HG02938 (cell line): ENCODE measurements around the gene TRPM3.

Experiments
- ATAC-seq: cut with Tn5 transposase; IDR thresholded peaks from one replicate; pipeline ENCODE4 v1.9.1; 2021; ENCODE audit warnings: mild to moderate bottlenecking, moderate library complexity; ENCODE audit not compliant: unreplicated experiment

TRPM3 gene

GRCh38 chr9:70498866-70499265 lies 622.6 kb downstream of the TRPM3 start:
- ATAC-seq: no peak

DNA sequence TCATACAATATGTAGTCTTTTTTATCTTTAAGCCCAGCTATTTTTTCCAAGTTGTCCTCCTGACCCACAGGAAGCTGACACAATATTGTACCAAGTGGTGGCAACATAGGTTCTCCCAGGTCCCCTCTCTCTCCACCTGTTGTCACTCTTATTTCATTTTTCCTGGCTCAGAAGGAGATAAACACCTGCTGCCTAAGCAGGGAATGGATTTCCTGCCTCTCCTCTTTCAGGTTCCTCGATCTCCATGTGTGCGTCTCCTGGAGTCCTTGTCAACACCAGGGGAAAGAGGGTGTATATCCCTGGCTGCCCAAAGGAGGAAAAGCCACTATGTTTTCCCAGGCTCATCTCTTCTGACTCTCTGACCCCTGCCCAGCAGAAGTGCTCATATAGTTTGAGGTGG lies 625.2 kb downstream of the TRPM3 start:
- ATAC-seq: no peak

- ATAC-seq: no peak
These were observed 625.9 kb downstream of the TRPM3 start for GRCh38 chr9:70495514-70495913.

DNA sequence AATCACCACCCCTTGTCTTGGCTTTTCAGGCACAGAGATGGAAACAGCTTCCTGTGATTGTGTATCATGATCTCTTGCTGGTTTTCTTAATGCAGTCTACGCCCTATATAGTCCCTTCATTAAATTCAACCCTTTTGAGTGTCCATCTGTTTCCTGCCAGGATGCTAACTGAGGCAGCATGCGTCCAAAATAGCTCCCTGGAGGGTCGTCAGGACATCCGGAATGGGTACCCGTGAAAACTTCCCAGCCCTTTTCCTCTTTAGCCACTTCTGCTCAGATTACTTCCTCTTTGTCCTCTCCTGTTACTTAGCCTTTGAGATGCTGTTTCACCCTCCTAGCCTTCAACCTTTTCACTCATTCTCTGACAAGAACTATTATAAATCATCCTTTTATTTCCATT lies 627.2 kb downstream of the TRPM3 start:
- ATAC-seq: no peak

GRCh38 chr9:70493029-70493428 lies 628.4 kb downstream of the TRPM3 start:
- ATAC-seq: no peak

DNA sequence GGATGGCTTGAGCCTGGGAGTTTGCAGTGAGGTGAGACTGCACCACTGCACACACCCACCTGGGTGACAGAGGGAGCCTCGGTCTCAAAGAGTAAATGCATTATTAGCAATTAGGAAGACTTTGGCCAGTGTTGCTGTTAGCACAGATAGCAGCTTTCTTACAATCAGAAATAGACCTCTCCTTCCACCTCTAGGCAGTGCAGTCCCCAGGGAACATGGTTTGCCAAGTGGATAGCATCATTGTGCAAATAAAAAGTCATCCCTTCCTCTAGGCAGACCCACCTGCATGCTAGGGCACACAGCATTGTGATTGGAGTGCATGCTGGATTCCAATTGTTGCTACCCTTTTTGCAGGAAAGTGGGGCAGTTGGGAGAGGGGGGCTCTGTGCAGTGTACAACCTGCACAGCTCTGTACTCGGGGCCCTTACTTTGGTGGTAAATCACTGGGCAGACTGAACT lies 629.1 kb downstream of the TRPM3 start:
- no peak for ATAC-seq

GRCh38 chr9:70491426-70492318 lies 629.7 kb downstream of the TRPM3 start:
- ATAC-seq: no peak

GRCh38 chr9:70490478-70490877 lies 630.9 kb downstream of the TRPM3 start:
- no peak for ATAC-seq

DNA sequence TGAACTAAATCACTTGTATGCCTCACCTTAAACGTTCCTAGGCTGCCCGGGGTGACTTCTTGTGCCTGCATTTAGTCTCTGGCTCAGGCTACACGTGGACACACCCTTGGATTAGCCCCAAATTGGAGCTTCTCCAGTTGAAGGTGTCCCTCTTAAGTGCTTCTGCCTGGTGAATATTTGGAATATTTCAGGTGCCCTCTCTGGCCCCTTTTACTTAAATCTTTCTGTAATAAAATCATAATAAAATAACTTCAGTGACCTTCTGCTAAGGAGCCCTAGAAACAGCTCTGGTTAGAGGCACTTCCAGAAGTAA lies 632.7 kb downstream of the TRPM3 start:
- no peak for ATAC-seq

DNA sequence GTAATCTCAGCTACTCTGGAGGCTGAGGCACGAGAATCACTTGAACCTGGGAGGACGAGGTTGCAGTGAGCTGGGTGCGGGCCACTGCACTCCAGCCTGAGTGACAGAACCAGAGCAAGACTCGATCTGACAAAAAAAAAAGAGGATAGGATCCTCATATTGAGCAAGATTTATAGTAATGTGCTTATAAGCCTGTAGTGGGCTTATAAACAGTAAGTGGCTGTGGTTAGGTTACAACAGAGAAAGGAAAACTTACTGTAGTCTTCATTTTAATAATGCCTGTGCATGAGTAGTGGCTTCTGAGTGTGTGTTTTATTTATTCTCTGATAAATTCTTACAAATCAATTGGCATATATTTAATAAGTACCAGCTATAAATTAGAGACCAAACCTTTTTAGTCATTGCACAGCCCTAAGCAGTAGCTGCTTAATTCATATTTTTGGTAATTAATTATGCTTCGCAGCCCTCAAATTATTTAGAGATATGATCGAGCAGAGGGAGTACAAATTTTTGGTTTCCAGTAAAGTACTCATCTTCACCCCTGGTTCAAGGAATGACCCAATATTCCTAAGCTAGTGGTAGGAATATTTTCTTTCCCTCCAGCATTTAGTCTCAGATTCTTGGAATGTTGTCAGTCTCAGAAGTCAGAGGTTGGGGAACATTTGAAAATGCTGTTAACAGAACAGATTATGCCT lies 633.2 kb downstream of the TRPM3 start:
- no peak for ATAC-seq

DNA sequence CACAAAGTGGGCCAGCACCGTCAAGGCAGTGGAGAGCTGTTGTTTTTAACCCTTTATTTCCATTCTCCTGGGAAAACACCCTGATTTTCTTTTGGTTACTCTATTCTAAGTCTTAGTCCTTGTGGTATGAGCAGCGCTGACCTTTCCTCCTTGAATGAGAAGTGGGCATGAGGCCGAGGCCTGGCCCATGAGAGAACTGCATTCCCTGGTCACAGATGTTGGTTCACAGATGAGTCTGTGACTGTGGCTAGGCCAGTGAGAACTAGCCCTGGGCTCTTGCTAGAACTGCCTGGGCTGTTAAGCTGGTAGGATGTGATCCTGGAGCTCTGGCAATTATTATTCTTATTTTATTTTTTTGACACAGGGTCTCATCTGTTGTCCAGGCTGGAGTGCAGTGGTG lies 635.3 kb downstream of the TRPM3 start:
- no peak for ATAC-seq

GRCh38 chr9:70485273-70485858 lies 636.1 kb downstream of the TRPM3 start:
- ATAC-seq: no peak

DNA sequence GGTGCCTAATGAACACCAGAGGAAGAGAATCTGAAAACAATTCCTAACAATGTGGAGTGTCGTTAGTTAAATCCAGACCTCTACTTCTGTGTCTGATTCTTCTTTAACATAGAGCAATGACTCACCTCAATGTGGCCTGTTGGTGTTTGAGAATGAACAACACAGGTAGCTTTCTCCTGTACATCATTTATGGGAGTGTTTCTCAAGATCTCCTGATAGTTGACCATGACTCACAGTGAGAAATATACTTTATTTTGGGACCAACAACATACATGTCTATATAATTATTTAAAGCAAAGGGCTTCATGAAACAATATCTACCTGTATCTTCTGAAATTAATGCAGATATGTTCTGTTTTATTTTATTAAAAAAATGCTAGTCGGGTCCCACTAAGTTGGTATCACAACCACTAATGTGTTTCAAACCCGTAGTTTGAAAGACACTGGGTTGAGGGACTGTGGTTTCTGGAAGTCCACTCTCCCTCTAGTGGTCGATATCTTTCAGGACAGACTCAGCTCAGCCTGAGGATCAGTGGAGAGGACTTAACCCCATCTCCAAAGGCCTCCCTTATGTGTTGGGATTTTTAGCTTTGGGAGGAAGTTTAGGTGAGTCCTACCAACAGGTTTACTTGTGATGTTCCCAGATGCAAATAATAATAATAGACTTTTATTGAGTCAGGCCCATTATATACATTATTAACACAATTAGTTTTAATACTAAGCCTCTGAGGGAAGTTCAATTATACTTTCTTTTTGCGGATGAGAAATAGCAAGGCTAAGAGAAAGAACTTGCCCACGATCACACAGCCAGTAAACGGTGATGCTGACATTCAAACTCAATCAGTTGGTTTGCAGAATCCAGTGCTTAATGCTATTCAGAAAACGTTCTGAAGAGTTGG lies 636.9 kb downstream of the TRPM3 start:
- peak; percentile 64 for ATAC-seq

DNA sequence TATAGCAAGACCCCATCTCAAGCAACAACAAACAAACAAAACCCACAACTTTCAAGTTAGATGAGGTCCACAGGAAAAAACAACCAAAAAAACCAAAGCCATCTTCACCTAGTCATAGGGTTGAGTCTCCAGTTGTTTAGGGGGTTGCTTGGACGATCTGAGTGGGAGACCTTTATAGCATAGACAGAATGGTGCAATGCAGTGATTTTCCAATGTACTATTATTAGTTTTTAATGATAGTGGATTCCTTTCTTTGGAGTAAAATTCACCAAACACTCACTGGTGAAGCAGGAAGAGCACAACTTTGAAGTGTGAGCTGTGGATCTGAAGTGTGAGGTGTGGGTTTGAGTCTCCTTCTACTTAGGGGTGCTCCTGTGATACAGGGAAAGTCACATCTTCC lies 640.0 kb downstream of the TRPM3 start:
- no peak for ATAC-seq

- no peak for ATAC-seq
These were observed 640.9 kb downstream of the TRPM3 start for GRCh38 chr9:70480405-70480980.

DNA sequence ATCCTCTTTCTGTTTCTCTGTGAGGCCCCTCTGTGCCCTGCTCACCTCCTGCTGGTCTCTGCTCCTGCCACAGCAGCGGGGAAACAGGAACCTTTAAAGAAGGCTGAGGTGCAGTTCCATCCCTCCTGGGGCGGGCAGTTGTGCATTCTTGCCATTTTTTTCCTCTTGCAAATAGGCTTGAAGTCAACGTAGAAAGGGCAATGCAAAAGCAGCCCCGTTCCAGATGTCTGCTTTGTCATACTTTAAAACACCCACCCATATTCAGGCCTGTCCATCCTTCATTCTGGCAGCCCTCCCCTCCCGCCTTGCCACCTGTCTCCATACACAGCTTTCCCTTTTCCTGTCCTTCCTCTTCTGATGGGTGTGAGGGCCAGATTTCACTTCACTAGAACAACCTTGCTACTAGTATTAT lies 641.5 kb downstream of the TRPM3 start:
- no peak for ATAC-seq
